Spleen (tissue), 11 donors: ENCODE measurements around the gene TNFAIP2. TPM values are rescaled to one million over a fixed set of nuclear protein-coding genes. Genes with fewer than 3 reads are reported as not detected.

Source experiments
- DNase-seq: peaks from one replicate; pipeline ENCODE4 v3.0.0-alpha.2; 2020
- H3K27ac ChIP-seq, 8 donors: fragments of 200-600 bp; sonication (generic) in 7 of 8; 1 replicate in 4 of 8; 2 replicates in 4 of 8; pipeline versions ENCODE4 v1.5.0 to v1.8.0; 2016 to 2021; ENCODE audit warnings: inconsistent platforms in 4 of 8, mild to moderate bottlenecking in 4 of 8, moderate library complexity in 1 of 8
- H3K27me3 ChIP-seq, 7 donors: fragments of 200-600 bp; sonication (generic) in 6 of 7; replicated peaks in 1 of 7; 1 replicate in 4 of 7; 2 replicates in 3 of 7; pipeline versions ENCODE4 v1.5.0 to v1.8.0; 2016 to 2021; ENCODE audit warnings: inconsistent platforms in 3 of 7, mild to moderate bottlenecking in 1 of 7
- H3K36me3 ChIP-seq, 6 donors: fragments of 200-600 bp; sonication (generic) in 5 of 6; 1 replicate in 4 of 6; 2 replicates in 2 of 6; pipeline versions ENCODE4 v1.5.0 to v1.8.0; 2016 to 2021; ENCODE audit warnings: inconsistent platforms in 2 of 6
- H3K4me1 ChIP-seq, 6 donors: fragments of 200-600 bp; sonication (generic) in 5 of 6; 1 replicate in 3 of 6; 2 replicates in 3 of 6; pipeline versions ENCODE4 v1.5.0 to v1.8.0; 2016 to 2021; ENCODE audit warnings: inconsistent platforms in 3 of 6
- H3K4me3 ChIP-seq, 8 donors: fragments of 200-600 bp; sonication (generic) in 7 of 8; 1 replicate in 4 of 8; 2 replicates in 4 of 8; pipeline versions ENCODE4 v1.5.0 to v1.8.0; 2016 to 2021; ENCODE audit warnings: inconsistent platforms in 4 of 8, mild to moderate bottlenecking in 4 of 8, moderate library complexity in 2 of 8
- H3K9me3 ChIP-seq, 8 donors: fragments of 200-600 bp; sonication (generic) in 7 of 8; 1 replicate in 4 of 8; 2 replicates in 4 of 8; pipeline versions ENCODE4 v1.5.0 to v1.8.0; 2016 to 2021; ENCODE audit warnings: inconsistent platforms in 4 of 8
- CTCF ChIP-seq, 11 experiments: fragments of 200-600 bp in 7 of 11; fragments of 450-650 bp in 4 of 11; sonication (generic) in 4 of 11; IDR thresholded peaks in 8 of 11; conservative IDR thresholded peaks in 3 of 11; 1 replicate in 7 of 11; 2 replicates in 4 of 11; pipeline versions ENCODE4 v1.4.0 to v1.8.0; 2016 to 2021; ENCODE audit warnings: antibody characterized with exemption in 11 of 11, inconsistent platforms in 4 of 11, mild to moderate bottlenecking in 1 of 11
- POLR2A ChIP-seq, 3 donors: fragments of 450-650 bp; IDR thresholded peaks; one replicate each; pipeline ENCODE4 v1.5.1; 2017; ENCODE audit warnings: antibody characterized with exemption in 3 of 3, mild to moderate bottlenecking in 1 of 3
- POLR2AphosphoS5 ChIP-seq, 3 donors: sonication (generic); formaldehyde crosslinking; IDR thresholded peaks; one replicate each; pipeline ENCODE4 v1.5.1; 2017; ENCODE audit warnings: antibody characterized with exemption in 3 of 3
- WGBS, 5 donors: extraction: QIAGEN DNeasy Blood & Tissue Kit in 3 of 5; methylation state at CpG; one replicate each; pipeline versions ENCODE4 v1.1.5 to v1.1.7; 2013 to 2018; 5-methylcytosine and 5-hydroxymethylcytosine counted together
- intact Hi-C: fragments of 100-400 bp; cut with DNase I; formaldehyde crosslinking; loops from one replicate; pipeline ENCODE4 v1.15.0; 2023; ENCODE audit warnings: low total_unique reads
- polyA plus RNA-seq, 3 donors: library from polyadenylated mRNA; stranded (reverse); fragments of 200-250 nt; gene quantifications; one replicate each; pipeline ENCODE4 v1.2.1, GENCODE V29; 2013
- total RNA-seq, 7 donors: library from RNA; depleted of rRNA in 3 of 7; stranded (reverse); fragments of >200 nt in 3 of 7; fragmentation: NEBNext Ultra II Directional in 4 of 7; extraction: Animal tissue kit (Norgen Biotek cat#: 25700) in 4 of 7; gene quantifications; one replicate each; pipeline versions ENCODE4 v1.1.0 to v1.2.1, GENCODE V29; 2016 to 2021
- donor health status: healthy with polysubstance abuse.
- donor health status: DM: no; HTN: no; CAD: no; lungs with moderate emphysema.
- donor health status: DM: no; HTN: no; CAD: no.
- donor health status: Bipolar disorder and iron deficiency.
- donor health status: healthy.
- donor health status: DM: no; HTN: no; CAD: no.
- donor health status: DM: yes; HTN: yes; CAD: no.

Gene TNFAIP2
- total and polyA plus RNA-seq, 10 donors = 90.2 to 410 (median 268) TPM

- Histone ChIP-seq H3K27ac (no peak overlapping the region), H3K36me3 (no peaks in the 10 kb centered on the region), H3K27me3 (peaks cover 0 to 10% (median 0%) of the 10 kb centered on the region in 7 donors), H3K9me3 (peaks cover 0 to 11% (median 0%) of the 10 kb centered on the region in 8 donors), H3K4me3 (no peak overlapping the region), H3K4me1 (peaks cover 0 to 9% (median 0%) of the 10 kb centered on the region in 6 donors)
- no peak for DNase-seq
- 85 to 94% (median 90%) methylated on average over 5 of the region's 5 CpGs for WGBS, 5 donors
- no peak for TF ChIP-seq CTCF (IDR thresholded peaks at IDR 0.05 in 8 of 11, conservative IDR thresholded peaks at IDR 0.05 in 3 of 11)
- intact Hi-C loops = no loop called here
These were observed 39.9 kb downstream of the TNFAIP2 start for GRCh38 chr14:103163199-103163598.

GRCh38 chr14:103164006-103164405 lies 40.7 kb downstream of the TNFAIP2 start:
- Histone ChIP-seq H3K4me1 (peaks cover 0 to 9% (median 0%) of the 10 kb centered on the region in 6 donors), H3K27me3 (peaks cover 0 to 10% (median 0%) of the 10 kb centered on the region in 7 donors), H3K36me3 (no peaks in the 10 kb centered on the region), H3K9me3 (peaks cover 0 to 19% (median 3%) of the 10 kb centered on the region in 8 donors), H3K27ac (no peak overlapping the region), H3K4me3 (no peak overlapping the region)
- intact Hi-C loops = no loop called here
- 65 to 77% (median 69%) methylated on average over 9 to 10 of the region's 10 CpGs for WGBS, 5 donors
- no peak for TF ChIP-seq POLR2AphosphoS5 (IDR thresholded peaks at IDR 0.05)
- no peak for TF ChIP-seq CTCF (IDR thresholded peaks at IDR 0.05 in 8 of 11, conservative IDR thresholded peaks at IDR 0.05 in 3 of 11)
- no peak for TF ChIP-seq POLR2A (IDR thresholded peaks at IDR 0.05)
- DNase-seq = no peak

GRCh38 chr14:103164779-103165178 lies 41.5 kb downstream of the TNFAIP2 start:
- 56 to 63% (median 61%) methylated on average over 9 of the region's 9 CpGs for WGBS, 5 donors
- Histone ChIP-seq H3K27ac (no peak overlapping the region), H3K9me3 (peaks cover 0 to 27% (median 10%) of the 10 kb centered on the region in 8 donors), H3K27me3 (peaks cover 0 to 14% (median 0%) of the 10 kb centered on the region in 7 donors), H3K4me3 (no peak overlapping the region), H3K4me1 (peaks cover 0 to 9% (median 0%) of the 10 kb centered on the region in 6 donors), H3K36me3 (no peaks in the 10 kb centered on the region)
- DNase-seq = no peak
- TF ChIP-seq POLR2A (IDR thresholded peaks at IDR 0.05) = no peak
- TF ChIP-seq POLR2AphosphoS5 (IDR thresholded peaks at IDR 0.05) = no peak
- TF ChIP-seq CTCF (IDR thresholded peaks at IDR 0.05 in 8 of 11, conservative IDR thresholded peaks at IDR 0.05 in 3 of 11) = no peak
- intact Hi-C loops = no loop called here

- Histone ChIP-seq H3K4me1 (peaks cover 0 to 8% (median 0%) of the 10 kb centered on the region in 6 donors), H3K27me3 (peaks cover 0 to 17% (median 0%) of the 10 kb centered on the region in 7 donors), H3K9me3 (peaks cover 0 to 32% (median 16%) of the 10 kb centered on the region in 8 donors), H3K36me3 (no peaks in the 10 kb centered on the region), H3K4me3 (no peak overlapping the region), H3K27ac (no peak overlapping the region)
- whole genome bisulfite sequencing, 5 donors = 70 to 91% (median 90%) methylated on average over 6 of the region's 6 CpGs
- no peak for TF ChIP-seq POLR2A (IDR thresholded peaks at IDR 0.05)
- no peak for TF ChIP-seq CTCF (IDR thresholded peaks at IDR 0.05 in 8 of 11, conservative IDR thresholded peaks at IDR 0.05 in 3 of 11)
- TF ChIP-seq POLR2AphosphoS5 (IDR thresholded peaks at IDR 0.05) = no peak
- intact Hi-C loops = no loop called here
- no peak for DNase-seq
These were observed 42.1 kb downstream of the TNFAIP2 start for GRCh38 chr14:103165323-103165722.
